Osteoblast (primary cell): Measurements from ENCODE around the gene UMPS. TPM values are rescaled to one million over a fixed set of nuclear protein-coding genes. Genes with fewer than 3 reads are reported as not detected.
"Not testable (repeated sequence)": the region's sequence is repeated elsewhere in the genome, so short reads cannot be mapped to it uniquely, and the experiment has no call there.

Experiments used
- DNase-seq: peaks from one replicate; pipeline ENCODE4 v3.0.0; 2011; ENCODE audit warnings: low spot score, mixed read lengths; ENCODE audit not compliant: insufficient read length; ENCODE audit errors: missing footprints
- H2AFZ ChIP-seq: 2 replicates; pipeline ENCODE4 v1.6.0; 2011; ENCODE audit warnings: mild to moderate bottlenecking, low read length
- H3K27ac ChIP-seq: 2 replicates; pipeline ENCODE4 v1.5.1; 2011; ENCODE audit warnings: mild to moderate bottlenecking, low read depth, low read length, moderate library complexity
- H3K27me3 ChIP-seq: 2 replicates; pipeline ENCODE4 v1.6.0; 2012; ENCODE audit warnings: mild to moderate bottlenecking, control low read depth, inconsistent platforms, low read length, moderate library complexity; ENCODE audit not compliant: insufficient read depth
- H3K36me3 ChIP-seq: 2 replicates; pipeline ENCODE4 v1.5.1; 2011; ENCODE audit warnings: mild to moderate bottlenecking, low read length, control low read depth, moderate library complexity; ENCODE audit not compliant: insufficient read depth
- H3K4me1 ChIP-seq: 2 replicates; pipeline ENCODE4 v1.5.1; 2011; ENCODE audit warnings: mild to moderate bottlenecking, low read length, control low read depth, moderate library complexity; ENCODE audit not compliant: insufficient read depth
- H3K4me2 ChIP-seq: 2 replicates; pipeline ENCODE4 v1.6.0; 2011; ENCODE audit warnings: mild to moderate bottlenecking, low read length; ENCODE audit not compliant: insufficient read depth
- H3K4me3 ChIP-seq: fragments of 200-600 bp; sonication (generic); 3 replicates; pipeline ENCODE4 v1.5.1; 2012; ENCODE audit warnings: mild to moderate bottlenecking, low read length, inconsistent platforms; ENCODE audit not compliant: insufficient read depth
- H3K79me2 ChIP-seq: 2 replicates; pipeline ENCODE4 v1.6.0; 2012; ENCODE audit warnings: mild to moderate bottlenecking, low read length, control low read depth, inconsistent platforms; ENCODE audit not compliant: insufficient read depth
- H3K9me3 ChIP-seq: 2 replicates; pipeline ENCODE4 v1.5.1; 2011; ENCODE audit warnings: low read depth, low read length, control low read depth
- H4K20me1 ChIP-seq: 2 replicates; pipeline ENCODE4 v1.6.0; 2012; ENCODE audit warnings: mild to moderate bottlenecking, low read length, control low read depth; ENCODE audit not compliant: insufficient read depth
- CTCF ChIP-seq: IDR thresholded peaks from 2 replicates; pipeline ENCODE4 v1.5.1; 2011; ENCODE audit warnings: mild to moderate bottlenecking, low read depth, low read length, moderate library complexity; ENCODE audit errors: extremely low read depth
- total RNA-seq: library from RNA; depleted of rRNA; stranded (reverse); fragments of >200 nt; gene quantifications from 2 replicates; pipeline ENCODE4 v1.2.3, GENCODE V29; 2012

UMPS gene
- total RNA-seq, 1 donor: 19.5 TPM

DNA sequence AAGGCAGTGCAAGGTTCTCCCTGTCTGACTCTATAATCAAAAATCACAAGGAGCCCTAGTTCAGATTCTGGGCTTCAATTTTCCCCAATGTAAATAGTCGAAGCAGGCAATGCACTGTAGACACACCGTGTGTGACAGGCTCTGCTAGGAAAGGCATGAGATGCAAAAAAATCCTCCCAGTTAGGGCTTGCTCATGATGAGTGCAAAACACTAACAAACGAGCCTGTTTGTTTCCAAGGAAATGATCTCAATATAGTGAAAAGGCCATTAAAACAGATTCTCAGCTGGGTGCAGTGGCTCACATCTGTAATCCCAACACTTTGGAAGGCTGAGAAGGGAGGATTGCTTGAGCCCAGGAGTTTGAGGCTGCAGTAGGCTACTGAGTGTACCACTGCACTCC lies 55.7 kb downstream of the UMPS start:
- DNase-seq: peak; percentile 26
- Histone ChIP-seq H3K4me3 (no peak overlapping the region), H3K4me1 (peaks cover 44% of the 10 kb centered on the region), H3K27me3 (no peaks in the 10 kb centered on the region), H3K79me2 (peaks cover 70% of the 10 kb centered on the region), H4K20me1 (no peaks in the 10 kb centered on the region), H3K4me2 (no peak overlapping the region), H3K27ac (peak overlapping the region; percentile 72), H2AFZ (no peak overlapping the region), H3K36me3 (no peaks in the 10 kb centered on the region), H3K9me3 (no peaks in the 10 kb centered on the region)
- TF ChIP-seq CTCF: no peak

DNA sequence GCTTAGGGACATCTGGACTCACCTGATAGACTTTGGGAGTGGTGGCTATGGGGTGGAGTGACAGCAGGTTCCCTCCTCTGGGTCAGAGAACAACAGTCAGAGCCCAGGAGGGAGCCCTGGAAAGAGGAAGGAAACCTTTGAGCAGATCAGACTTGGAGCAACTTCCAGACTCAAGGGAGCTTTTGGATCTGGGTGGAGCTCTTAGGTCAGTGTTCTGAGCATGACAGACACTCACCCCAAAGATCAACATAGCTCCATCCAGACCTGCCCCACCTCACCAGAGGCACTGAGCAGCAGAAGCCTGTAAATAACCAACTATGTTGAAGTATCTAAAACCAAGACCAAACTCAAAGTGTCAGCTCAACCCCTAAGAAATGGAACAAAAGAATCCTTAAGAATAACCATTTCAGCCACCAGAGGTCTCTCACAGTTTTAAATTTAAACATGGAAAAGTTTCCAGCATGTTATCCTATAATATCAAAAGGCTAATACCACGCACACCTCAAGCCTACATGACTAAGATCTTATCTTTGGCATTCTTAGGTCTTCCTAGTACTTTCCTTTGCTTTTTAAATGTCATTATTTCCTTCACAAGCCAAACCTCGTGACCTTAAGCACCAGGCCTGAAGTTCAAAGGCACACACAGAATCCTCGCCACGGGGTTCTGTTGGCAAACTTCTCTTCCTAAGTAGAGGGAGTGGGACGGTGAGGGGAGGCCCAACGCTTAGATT lies 56.4 kb downstream of the UMPS start:
- H3K27ac ChIP-seq: peak overlapping the region; percentile 72
- H3K4me1 ChIP-seq: peaks cover 43% of the 10 kb centered on the region
- no peaks in the 10 kb centered on the region for H3K36me3 ChIP-seq
- peaks cover 64% of the 10 kb centered on the region for H3K79me2 ChIP-seq
- no peaks in the 10 kb centered on the region for H3K9me3 ChIP-seq
- peak overlapping the region; percentile 28 for H3K4me2 ChIP-seq
- H2AFZ ChIP-seq: no peak overlapping the region
- H4K20me1 ChIP-seq: no peaks in the 10 kb centered on the region
- H3K27me3 ChIP-seq: no peaks in the 10 kb centered on the region
- no peak overlapping the region for H3K4me3 ChIP-seq
- peak; percentile 49 for DNase-seq
- peak; percentile 59 for TF ChIP-seq CTCF

DNA sequence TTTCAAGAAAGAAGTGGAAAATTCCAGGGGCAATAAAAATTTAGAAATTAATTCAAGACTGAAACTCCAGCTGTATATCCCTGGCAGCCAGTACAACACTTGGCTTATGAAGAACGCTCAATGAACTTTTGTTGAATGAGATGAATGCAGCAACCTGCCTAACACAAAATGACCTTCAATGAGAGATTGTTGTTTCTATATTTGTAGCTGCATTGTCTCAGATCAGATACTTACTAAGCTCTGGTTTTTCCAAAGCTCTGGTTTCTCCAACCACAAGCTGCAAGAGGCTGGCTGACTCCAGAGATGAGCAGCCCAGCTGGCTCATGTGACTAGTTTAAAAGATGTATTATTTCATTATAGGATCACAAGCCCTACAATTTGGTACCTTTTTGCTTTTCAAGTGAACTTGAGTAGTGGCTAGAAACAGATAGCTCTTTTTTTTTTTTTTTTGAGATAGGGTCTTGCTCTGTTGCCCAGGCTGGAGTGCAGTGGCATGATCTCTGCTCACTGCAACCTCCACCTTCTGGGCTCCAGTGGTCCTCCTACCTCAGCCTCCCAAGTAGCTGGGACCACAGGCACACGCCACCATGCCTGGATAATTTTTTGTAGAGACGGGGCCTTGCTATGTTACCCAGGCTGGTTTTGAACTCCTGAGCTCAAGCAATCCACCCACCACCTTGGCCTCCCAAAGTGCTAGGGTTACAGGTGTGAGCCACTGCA lies 57.4 kb downstream of the UMPS start:
- TF ChIP-seq CTCF: no peak
- H2AFZ ChIP-seq: no peak overlapping the region
- H3K4me2 ChIP-seq: no peak overlapping the region
- peak overlapping the region; percentile 72 for H3K27ac ChIP-seq
- no peaks in the 10 kb centered on the region for H3K9me3 ChIP-seq
- no peaks in the 10 kb centered on the region for H4K20me1 ChIP-seq
- peaks cover 57% of the 10 kb centered on the region for H3K79me2 ChIP-seq
- no peaks in the 10 kb centered on the region for H3K36me3 ChIP-seq
- peak; percentile 14 for DNase-seq
- H3K27me3 ChIP-seq: no peaks in the 10 kb centered on the region
- peaks cover 51% of the 10 kb centered on the region for H3K4me1 ChIP-seq
- no peak overlapping the region for H3K4me3 ChIP-seq

DNA sequence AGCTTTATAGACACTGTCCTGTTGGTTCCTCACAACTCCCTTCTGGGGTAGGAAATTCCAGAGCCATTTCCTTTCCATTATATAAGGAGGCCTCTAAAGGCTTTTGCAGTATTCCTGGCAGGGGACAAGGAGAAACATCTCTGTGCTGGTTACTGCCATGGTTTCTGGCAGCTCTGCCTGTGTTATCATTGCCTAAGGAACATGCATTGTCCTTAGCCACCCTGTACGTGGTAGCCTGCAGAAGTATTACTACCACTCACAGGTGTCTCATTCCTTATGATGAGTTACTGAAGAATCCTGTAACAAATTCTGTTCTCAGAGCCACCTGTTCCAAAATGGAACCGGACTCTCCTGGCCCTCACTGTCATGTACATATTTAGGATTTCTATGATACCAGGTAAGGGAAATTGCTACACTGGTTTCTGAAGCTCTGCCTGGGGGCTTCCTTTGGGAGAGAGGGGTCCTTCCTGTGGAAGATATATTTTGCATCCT lies 58.0 kb downstream of the UMPS start:
- Histone ChIP-seq H3K4me1 (peaks cover 58% of the 10 kb centered on the region), H4K20me1 (no peaks in the 10 kb centered on the region), H3K27me3 (no peaks in the 10 kb centered on the region), H3K27ac (peak overlapping the region; percentile 19), H2AFZ (no peak overlapping the region), H3K4me2 (no peak overlapping the region), H3K9me3 (no peaks in the 10 kb centered on the region), H3K4me3 (no peak overlapping the region), H3K79me2 (peaks cover 56% of the 10 kb centered on the region), H3K36me3 (no peaks in the 10 kb centered on the region)
- no peak for TF ChIP-seq CTCF
- DNase-seq: peak; percentile 4

- H2AFZ ChIP-seq, H3K36me3 ChIP-seq, H4K20me1 ChIP-seq, H3K27me3 ChIP-seq, H3K4me2 ChIP-seq, H3K4me3 ChIP-seq, H3K9me3 ChIP-seq, DNase-seq: not testable (repeated sequence)
- Histone ChIP-seq H3K27ac (peak overlapping the region; percentile 19), H3K79me2 (peaks cover 48% of the 10 kb centered on the region), H3K4me1 (peaks cover 61% of the 10 kb centered on the region)
Measured at GRCh38 chr3:124789103-124789502, 58.9 kb downstream of the UMPS start.
